Breast epithelium (tissue), 3 donors: ENCODE results near the gene CADM1.

ENCODE experiments used
- POLR2A ChIP-seq: fragments of 450-650 bp; IDR thresholded peaks from one replicate; pipeline ENCODE4 v1.6.1; 2016; ENCODE audit warnings: antibody characterized with exemption, mild to moderate bottlenecking, moderate library complexity
- TF ChIP-seq, protein P1 (sequence below), 3 donors: fragments of 450-650 bp; IDR thresholded peaks; one replicate each; pipeline ENCODE4 v1.5.1; 2016 to 2017; ENCODE audit warnings: antibody characterized with exemption in 3 of 3, mild to moderate bottlenecking in 3 of 3, moderate library complexity in 3 of 3

GRCh38 chr11:115190196-115190595 lies 314.0 kb downstream of the CADM1 start:
- no peak for TF ChIP-seq POLR2A
- TF ChIP-seq, protein P1, sequence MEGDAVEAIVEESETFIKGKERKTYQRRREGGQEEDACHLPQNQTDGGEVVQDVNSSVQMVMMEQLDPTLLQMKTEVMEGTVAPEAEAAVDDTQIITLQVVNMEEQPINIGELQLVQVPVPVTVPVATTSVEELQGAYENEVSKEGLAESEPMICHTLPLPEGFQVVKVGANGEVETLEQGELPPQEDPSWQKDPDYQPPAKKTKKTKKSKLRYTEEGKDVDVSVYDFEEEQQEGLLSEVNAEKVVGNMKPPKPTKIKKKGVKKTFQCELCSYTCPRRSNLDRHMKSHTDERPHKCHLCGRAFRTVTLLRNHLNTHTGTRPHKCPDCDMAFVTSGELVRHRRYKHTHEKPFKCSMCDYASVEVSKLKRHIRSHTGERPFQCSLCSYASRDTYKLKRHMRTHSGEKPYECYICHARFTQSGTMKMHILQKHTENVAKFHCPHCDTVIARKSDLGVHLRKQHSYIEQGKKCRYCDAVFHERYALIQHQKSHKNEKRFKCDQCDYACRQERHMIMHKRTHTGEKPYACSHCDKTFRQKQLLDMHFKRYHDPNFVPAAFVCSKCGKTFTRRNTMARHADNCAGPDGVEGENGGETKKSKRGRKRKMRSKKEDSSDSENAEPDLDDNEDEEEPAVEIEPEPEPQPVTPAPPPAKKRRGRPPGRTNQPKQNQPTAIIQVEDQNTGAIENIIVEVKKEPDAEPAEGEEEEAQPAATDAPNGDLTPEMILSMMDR (IDR thresholded peaks at IDR 0.05), result no peak
